Measurements from ENCODE around the gene ADAMTS9. TPM values are rescaled to one million over a fixed set of nuclear protein-coding genes. Genes with fewer than 3 reads are reported as not detected.

ADAMTS9 gene
- polyA plus RNA-seq, 1 donor from 2014 or later: 0.32 TPM

DNA sequence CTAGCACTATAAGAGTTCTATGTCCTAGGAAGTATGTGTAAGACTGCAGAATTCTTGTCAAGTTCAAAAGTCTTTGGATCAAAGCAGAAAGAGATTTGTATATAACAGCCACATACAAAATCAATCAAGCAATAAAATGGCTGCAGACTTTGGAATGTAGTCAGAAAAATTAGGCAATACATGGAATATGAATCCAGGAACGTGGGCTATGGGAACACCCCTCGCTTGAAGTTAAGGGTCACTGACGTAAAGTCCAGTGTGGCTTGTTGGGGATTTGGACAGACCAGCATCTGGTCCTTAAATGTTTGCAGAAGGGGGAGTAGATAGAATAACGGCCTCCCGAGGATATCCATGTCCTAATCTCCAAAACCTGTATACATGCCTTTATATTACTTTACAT, 178.6 kb downstream of the ADAMTS9 start:
- H3K9ac ChIP-seq (ENCODE audit: low read length): no peak overlapping the region
- H3K79me2 ChIP-seq (replicated peaks; ENCODE audit: insufficient read depth, low read length): no peaks in the 10 kb centered on the region
- H4K20me1 ChIP-seq (ENCODE audit: insufficient read depth): no peaks in the 10 kb centered on the region
- H3F3A ChIP-seq (ENCODE audit: insufficient read depth, low read length, poor library complexity, severe bottlenecking): no peaks in the 10 kb centered on the region
- no peak overlapping the region for H3K4me3 ChIP-seq (ENCODE audit: low read length)
- no peaks in the 10 kb centered on the region for H3K9me3 ChIP-seq (ENCODE audit: low read length)
- H2AFZ ChIP-seq (ENCODE audit: low read depth, low read length): no peak overlapping the region
- H3K27me3 ChIP-seq (ENCODE audit: insufficient read depth, low read depth, low read length): no peaks in the 10 kb centered on the region
- no peak overlapping the region for H3K4me2 ChIP-seq (ENCODE audit: low read length)
- no peaks in the 10 kb centered on the region for H3K36me3 ChIP-seq (ENCODE audit: insufficient read depth, low read length)
- no peaks in the 10 kb centered on the region for H3K9me2 ChIP-seq (ENCODE audit: insufficient read depth, low read length)
- TF ChIP-seq MXI1 (conservative IDR thresholded peaks at IDR 0.05; ENCODE audit: poor library complexity, severe bottlenecking) (no peak), REST (IDR thresholded peaks at IDR 0.05; ENCODE audit: borderline replicate concordance) (no peak), RAD21 (conservative IDR thresholded peaks at IDR 0.05) (no peak), POLR2AphosphoS5 (IDR thresholded peaks at IDR 0.05) (no peak), EZH2 (IDR thresholded peaks at IDR 0.05; ENCODE audit: borderline replicate concordance, insufficient read depth, low read length, poor library complexity, severe bottlenecking) (no peak), TAF1 (IDR thresholded peaks at IDR 0.05; ENCODE audit: low read depth) (no peak), SMC3 (conservative IDR thresholded peaks at IDR 0.05; ENCODE audit: poor library complexity) (no peak), EP300 (conservative IDR thresholded peaks at IDR 0.05; ENCODE audit: poor library complexity, severe bottlenecking) (no peak), CTCF (IDR thresholded peaks at IDR 0.05; ENCODE audit: poor library complexity, severe bottlenecking) (no peak)
- H3K27ac ChIP-seq (ENCODE audit: low read length): no peak overlapping the region

DNA sequence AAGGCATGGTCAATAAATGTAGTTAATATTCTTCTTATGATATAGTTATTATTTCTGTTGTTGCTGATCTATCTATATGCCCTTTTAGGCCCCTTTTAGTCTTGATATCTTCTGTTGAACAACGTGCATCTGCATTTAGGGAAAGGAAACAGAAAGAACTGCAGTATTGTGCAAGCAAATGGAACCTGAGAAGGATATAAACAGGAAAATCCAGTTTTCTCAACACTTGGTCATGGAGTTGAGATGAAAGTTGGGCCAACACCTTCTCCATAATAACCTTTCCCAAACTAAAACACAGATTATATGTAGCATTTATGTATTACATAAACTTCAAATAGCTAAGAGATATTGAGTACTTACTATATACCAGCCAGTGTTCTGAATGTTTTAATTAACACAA, 179.7 kb downstream of the ADAMTS9 start:
- no peaks in the 10 kb centered on the region for H3K27me3 ChIP-seq (ENCODE audit: insufficient read depth, low read depth, low read length)
- no peaks in the 10 kb centered on the region for H4K20me1 ChIP-seq (ENCODE audit: insufficient read depth)
- H3F3A ChIP-seq (ENCODE audit: insufficient read depth, low read length, poor library complexity, severe bottlenecking): no peaks in the 10 kb centered on the region
- H3K9ac ChIP-seq (ENCODE audit: low read length): no peak overlapping the region
- no peak overlapping the region for H2AFZ ChIP-seq (ENCODE audit: low read depth, low read length)
- no peak overlapping the region for H3K27ac ChIP-seq (ENCODE audit: low read length)
- no peaks in the 10 kb centered on the region for H3K9me3 ChIP-seq (ENCODE audit: low read length)
- H3K4me2 ChIP-seq (ENCODE audit: low read length): no peak overlapping the region
- no peak for TF ChIP-seq MXI1 (conservative IDR thresholded peaks at IDR 0.05; ENCODE audit: poor library complexity, severe bottlenecking)
- TF ChIP-seq TAF1 (IDR thresholded peaks at IDR 0.05; ENCODE audit: low read depth): no peak
- no peak for TF ChIP-seq REST (IDR thresholded peaks at IDR 0.05; ENCODE audit: borderline replicate concordance)
- TF ChIP-seq POLR2AphosphoS5 (IDR thresholded peaks at IDR 0.05): no peak
- no peak for TF ChIP-seq EP300 (conservative IDR thresholded peaks at IDR 0.05; ENCODE audit: poor library complexity, severe bottlenecking)
- no peak for TF ChIP-seq SMC3 (conservative IDR thresholded peaks at IDR 0.05; ENCODE audit: poor library complexity)
- TF ChIP-seq CTCF (IDR thresholded peaks at IDR 0.05; ENCODE audit: poor library complexity, severe bottlenecking): no peak
- TF ChIP-seq EZH2 (IDR thresholded peaks at IDR 0.05; ENCODE audit: borderline replicate concordance, insufficient read depth, low read length, poor library complexity, severe bottlenecking): no peak
- no peak for TF ChIP-seq RAD21 (conservative IDR thresholded peaks at IDR 0.05)
- H3K9me2 ChIP-seq (ENCODE audit: insufficient read depth, low read length): no peaks in the 10 kb centered on the region
- no peaks in the 10 kb centered on the region for H3K79me2 ChIP-seq (replicated peaks; ENCODE audit: insufficient read depth, low read length)
- no peak overlapping the region for H3K4me3 ChIP-seq (ENCODE audit: low read length)
- H3K36me3 ChIP-seq (ENCODE audit: insufficient read depth, low read length): no peaks in the 10 kb centered on the region
